Keratinocyte (primary cell): Measurements from ENCODE around the gene PCDHB1. TPM values are rescaled to one million over a fixed set of nuclear protein-coding genes. Genes with fewer than 3 reads are reported as not detected.
A peak's percentile ranks its signal among the peaks of the same experiment; 100 is the strongest.

Experiments
- DNase-seq: peaks from one replicate; pipeline ENCODE4 v3.0.0-alpha.2; 2011; ENCODE audit warnings: low read depth, missing footprints, low spot score
- FAIRE-seq: peaks from 2 replicates; lab custom pipeline; 2011; peaks lifted over from hg19 to GRCh38; lab: Jason Lieb, UNC
- H2AFZ ChIP-seq: 2 replicates; pipeline ENCODE4 v1.6.0; 2012; ENCODE audit warnings: low read length, control low read depth, inconsistent platforms; ENCODE audit not compliant: control insufficient read depth
- H3K27ac ChIP-seq: 2 replicates; pipeline ENCODE4 v1.5.1; 2011; ENCODE audit warnings: low read length; ENCODE audit not compliant: control insufficient read depth, insufficient read depth
- H3K27me3 ChIP-seq: 3 replicates; pipeline ENCODE4 v1.6.0; 2011; ENCODE audit warnings: low read length; ENCODE audit not compliant: control insufficient read depth, insufficient read depth; ENCODE audit errors: extremely low read depth
- H3K36me3 ChIP-seq, 2 experiments: 2 replicates in 1 of 2; 3 replicates in 1 of 2; pipeline ENCODE4 v1.5.1; 2011; ENCODE audit warnings: low read length in 2 of 2, mild to moderate bottlenecking in 1 of 2; ENCODE audit not compliant: control insufficient read depth in 2 of 2, insufficient read depth in 2 of 2; ENCODE audit errors: extremely low read depth in 1 of 2
- H3K4me1 ChIP-seq: 3 replicates; pipeline ENCODE4 v1.5.1; 2011; ENCODE audit warnings: low read length; ENCODE audit not compliant: control insufficient read depth, insufficient read depth; ENCODE audit errors: extremely low read depth
- H3K4me2 ChIP-seq: 3 replicates; pipeline ENCODE4 v1.6.0; 2011; ENCODE audit warnings: low read depth, low read length; ENCODE audit not compliant: control insufficient read depth, insufficient read depth; ENCODE audit errors: extremely low read depth
- H3K4me3 ChIP-seq, 3 experiments: fragments of 200-600 bp in 1 of 3; sonication (generic) in 1 of 3; 2 replicates in 2 of 3; 3 replicates in 1 of 3; pipeline ENCODE4 v1.5.1; 2011 to 2016; ENCODE audit warnings: low read length in 3 of 3, mild to moderate bottlenecking in 3 of 3, control low read depth in 2 of 3, inconsistent platforms in 1 of 3, low read depth in 1 of 3, mixed read lengths in 1 of 3, mixed run types in 1 of 3, moderate library complexity in 1 of 3; ENCODE audit not compliant: control insufficient read depth in 2 of 3, insufficient read depth in 2 of 3; ENCODE audit errors: extremely low read depth in 1 of 3
- H3K79me2 ChIP-seq: 2 replicates; pipeline ENCODE4 v1.6.0; 2012; ENCODE audit warnings: low read length; ENCODE audit not compliant: control insufficient read depth, insufficient read depth
- H3K9ac ChIP-seq: 3 replicates; pipeline ENCODE4 v1.6.0; 2011; ENCODE audit warnings: low read length; ENCODE audit not compliant: control insufficient read depth, insufficient read depth; ENCODE audit errors: extremely low read depth
- H3K9me1 ChIP-seq: 3 replicates; pipeline ENCODE4 v1.6.0; 2011; ENCODE audit warnings: low read length; ENCODE audit not compliant: control insufficient read depth, insufficient read depth; ENCODE audit errors: extremely low read depth
- H3K9me3 ChIP-seq: 2 replicates; pipeline ENCODE4 v1.5.1; 2012; ENCODE audit warnings: low read depth, low read length; ENCODE audit not compliant: control insufficient read depth
- H4K20me1 ChIP-seq: 3 replicates; pipeline ENCODE4 v1.6.0; 2011; ENCODE audit warnings: low read length; ENCODE audit not compliant: control insufficient read depth, insufficient read depth; ENCODE audit errors: extremely low read depth
- EZH2 ChIP-seq: IDR thresholded peaks from one replicate; pipeline ENCODE4 v1.6.1; 2012; ENCODE audit warnings: inconsistent platforms, mild to moderate bottlenecking, low read length, moderate library complexity
- dilution Hi-C: fragments of 300-500 bp; cut with MboI; formaldehyde crosslinking; loops from one replicate; pipeline ENCODE4 v1.7.0; 2020; ENCODE audit warnings: low sequenced_read_pairs; ENCODE audit not compliant: extremely low pct_ligation_motif_present
- polyA plus RNA-seq, 5 experiments: library from polyadenylated mRNA; depleted of rRNA in 3 of 5; stranded (reverse) in 3 of 5; stranded (forward) in 1 of 5; unstranded in 1 of 5; fragments of >200 nt; gene quantifications; 1 replicate in 1 of 5; 2 replicates in 3 of 5; 3 replicates in 1 of 5; pipeline versions ENCODE4 v1.2.1 to v1.2.3, GENCODE V29; 2011 to 2012; ENCODE audit warnings: missing spikeins in 2 of 5, low read depth in 1 of 5, low replicate concordance in 1 of 5
- TF ChIP-seq, protein P1 (sequence below), 3 experiments: IDR thresholded peaks in 1 of 3; conservative IDR thresholded peaks in 1 of 3; optimal IDR thresholded peaks in 1 of 3; 2 replicates in 2 of 3; 3 replicates in 1 of 3; pipeline versions ENCODE3 to v1.5.1; 2011; ENCODE audit warnings: low read length in 3 of 3, mild to moderate bottlenecking in 3 of 3, moderate library complexity in 2 of 3, control low read depth in 1 of 3, inconsistent platforms in 1 of 3; ENCODE audit not compliant: insufficient read depth in 2 of 3; ENCODE audit errors: extremely low read depth in 1 of 3

The PCDHB1 gene
- polyA plus RNA-seq, 1 donor (not counting 4 experiments of a cell fraction or from before 2014, with no cell fraction given) = not detected

- no peaks in the 10 kb centered on the region for H3K9me3 ChIP-seq
- H3K79me2 ChIP-seq = no peaks in the 10 kb centered on the region
- dilution Hi-C loops = no loop called here
- H3K36me3 ChIP-seq = no peaks in the 10 kb centered on the region
- H3K27ac ChIP-seq = no peak overlapping the region
- DNase-seq (no peak), FAIRE-seq (no peak)
- peak overlapping the region; percentile 49 for H2AFZ ChIP-seq
- peaks cover 6% of the 10 kb centered on the region for H3K27me3 ChIP-seq
- no peaks in the 10 kb centered on the region for H4K20me1 ChIP-seq
- H3K9me1 ChIP-seq = no peaks in the 10 kb centered on the region
- peak overlapping the region in 2 of 3 experiments; percentile 15 to 48 for H3K4me3 ChIP-seq
- TF ChIP-seq, protein P1, sequence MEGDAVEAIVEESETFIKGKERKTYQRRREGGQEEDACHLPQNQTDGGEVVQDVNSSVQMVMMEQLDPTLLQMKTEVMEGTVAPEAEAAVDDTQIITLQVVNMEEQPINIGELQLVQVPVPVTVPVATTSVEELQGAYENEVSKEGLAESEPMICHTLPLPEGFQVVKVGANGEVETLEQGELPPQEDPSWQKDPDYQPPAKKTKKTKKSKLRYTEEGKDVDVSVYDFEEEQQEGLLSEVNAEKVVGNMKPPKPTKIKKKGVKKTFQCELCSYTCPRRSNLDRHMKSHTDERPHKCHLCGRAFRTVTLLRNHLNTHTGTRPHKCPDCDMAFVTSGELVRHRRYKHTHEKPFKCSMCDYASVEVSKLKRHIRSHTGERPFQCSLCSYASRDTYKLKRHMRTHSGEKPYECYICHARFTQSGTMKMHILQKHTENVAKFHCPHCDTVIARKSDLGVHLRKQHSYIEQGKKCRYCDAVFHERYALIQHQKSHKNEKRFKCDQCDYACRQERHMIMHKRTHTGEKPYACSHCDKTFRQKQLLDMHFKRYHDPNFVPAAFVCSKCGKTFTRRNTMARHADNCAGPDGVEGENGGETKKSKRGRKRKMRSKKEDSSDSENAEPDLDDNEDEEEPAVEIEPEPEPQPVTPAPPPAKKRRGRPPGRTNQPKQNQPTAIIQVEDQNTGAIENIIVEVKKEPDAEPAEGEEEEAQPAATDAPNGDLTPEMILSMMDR (optimal IDR thresholded peaks at IDR 0.05 in 1 of 3, IDR thresholded peaks at IDR 0.05 in 1 of 3, conservative IDR thresholded peaks at IDR 0.05 in 1 of 3; ENCODE audit: extremely low read depth in 1 of 3, insufficient read depth in 2 of 3, low read length in 3 of 3) = no peak
- no peak for TF ChIP-seq EZH2
- no peaks in the 10 kb centered on the region for H3K4me1 ChIP-seq
- H3K4me2 ChIP-seq = peak overlapping the region; percentile 46
- H3K9ac ChIP-seq = no peak overlapping the region
These were observed 320 bp downstream of the PCDHB1 start for GRCh38 chr5:141051521-141051866.

DNA sequence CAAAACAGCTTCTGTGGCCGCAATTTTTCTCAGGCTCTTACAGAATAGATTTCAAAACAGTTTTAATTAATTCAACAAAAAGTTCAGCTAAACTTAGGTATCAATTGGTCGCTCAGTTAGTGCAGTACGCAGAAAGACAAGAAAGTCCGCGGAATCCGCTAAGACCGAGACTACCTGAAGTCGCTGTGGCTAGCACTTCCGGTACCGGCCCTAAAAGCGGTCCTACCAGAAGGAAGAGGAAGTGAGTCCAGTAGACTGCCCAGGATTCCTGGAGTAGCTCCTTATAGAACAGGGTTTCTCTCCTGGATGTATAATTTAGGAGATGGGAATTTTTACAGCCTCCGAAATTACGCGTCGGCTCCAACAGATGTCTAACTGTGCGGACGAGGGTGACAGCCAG lies 26.7 kb downstream of the PCDHB1 start:
- H3K9me3 ChIP-seq = no peaks in the 10 kb centered on the region
- DNase-seq (no peak), FAIRE-seq (no peak)
- no peaks in the 10 kb centered on the region for H4K20me1 ChIP-seq
- TF ChIP-seq, protein P1 (optimal IDR thresholded peaks at IDR 0.05 in 1 of 3, IDR thresholded peaks at IDR 0.05 in 1 of 3, conservative IDR thresholded peaks at IDR 0.05 in 1 of 3; ENCODE audit: extremely low read depth in 1 of 3, insufficient read depth in 2 of 3, low read length in 3 of 3) = no peak
- no peak for TF ChIP-seq EZH2
- H3K4me2 ChIP-seq = no peak overlapping the region
- no peaks in the 10 kb centered on the region for H3K9me1 ChIP-seq
- no peaks in the 10 kb centered on the region for H3K4me1 ChIP-seq
- no peaks in the 10 kb centered on the region for H3K36me3 ChIP-seq
- H3K27ac ChIP-seq = no peak overlapping the region
- dilution Hi-C loops = no loop called here
- no peak overlapping the region for H3K4me3 ChIP-seq
- H3K79me2 ChIP-seq = no peaks in the 10 kb centered on the region
- no peak overlapping the region for H3K9ac ChIP-seq
- no peak overlapping the region for H2AFZ ChIP-seq
- H3K27me3 ChIP-seq = no peaks in the 10 kb centered on the region
